DMS53 treated with DMSO at 0.1 percent for 48 hours (cell line): ENCODE data around the gene PATJ.
"Not testable (repeated sequence)": the region's sequence is repeated elsewhere in the genome, so short reads cannot be mapped to it uniquely, and the experiment has no call there.

Source experiments
- DNase-seq: peaks from one replicate; lab custom pipeline; 2025; ENCODE audit not compliant: unreplicated experiment; lab: John Stamatoyannopoulos, UW

Gene PATJ

GRCh38 chr1:62144238-62144831 lies 402.1 kb downstream of the PATJ start:
- peak; percentile 47 for DNase-seq

GRCh38 chr1:62159940-62160348 lies 417.7 kb downstream of the PATJ start:
- DNase-seq: no peak

- no peak for DNase-seq
Observed at GRCh38 chr1:62161711-62162110, 419.4 kb downstream of the PATJ start.

- not testable (repeated sequence) for DNase-seq
Observed at GRCh38 chr1:62170380-62170779, 428.1 kb downstream of the PATJ start.

GRCh38 chr1:62175568-62176179 lies 433.4 kb downstream of the PATJ start:
- peak; percentile 71 for DNase-seq

- no peak for DNase-seq
Observed at GRCh38 chr1:62176597-62177312, 434.5 kb downstream of the PATJ start.

- DNase-seq: no peak
Observed at GRCh38 chr1:62177621-62178020, 435.3 kb downstream of the PATJ start.

- no peak for DNase-seq
Observed at GRCh38 chr1:62178372-62178771, 436.1 kb downstream of the PATJ start.

- not testable (repeated sequence) for DNase-seq
Observed at GRCh38 chr1:62180054-62180453, 437.8 kb downstream of the PATJ start.

- peak; percentile 34 for DNase-seq
Observed at GRCh38 chr1:62180639-62181038, 438.4 kb downstream of the PATJ start.

GRCh38 chr1:62181532-62181931 lies 439.3 kb downstream of the PATJ start:
- DNase-seq: no peak

GRCh38 chr1:62182157-62182556 lies 439.9 kb downstream of the PATJ start:
- not testable (repeated sequence) for DNase-seq

- DNase-seq: not testable (repeated sequence)
Observed at GRCh38 chr1:62183164-62184020, 441.1 kb downstream of the PATJ start.

- no peak for DNase-seq
Observed at GRCh38 chr1:62184336-62184735, 442.1 kb downstream of the PATJ start.

GRCh38 chr1:62185233-62185632 lies 443.0 kb downstream of the PATJ start:
- DNase-seq: not testable (repeated sequence)

GRCh38 chr1:62185677-62186076 lies 443.4 kb downstream of the PATJ start:
- DNase-seq: no peak

- no peak for DNase-seq
Observed at GRCh38 chr1:62187548-62187947, 445.3 kb downstream of the PATJ start.

- DNase-seq: no peak
Observed at GRCh38 chr1:62188111-62188510, 445.8 kb downstream of the PATJ start.

- no peak for DNase-seq
Observed at GRCh38 chr1:62194651-62195544, 452.6 kb downstream of the PATJ start, which contains the start of gene L1TD1. Gene L1TD1 (plus strand): TSS chr1:62194849. CDS start chr1:62206629, 11,780 bp downstream.

GRCh38 chr1:62196086-62196690 lies 453.9 kb downstream of the PATJ start:
- DNase-seq: no peak
